ENCODE measurements around the gene YIF1B.
"Not testable (repeated sequence)": the region's sequence is repeated elsewhere in the genome, so short reads cannot be mapped to it uniquely, and the experiment has no call there.

DNA sequence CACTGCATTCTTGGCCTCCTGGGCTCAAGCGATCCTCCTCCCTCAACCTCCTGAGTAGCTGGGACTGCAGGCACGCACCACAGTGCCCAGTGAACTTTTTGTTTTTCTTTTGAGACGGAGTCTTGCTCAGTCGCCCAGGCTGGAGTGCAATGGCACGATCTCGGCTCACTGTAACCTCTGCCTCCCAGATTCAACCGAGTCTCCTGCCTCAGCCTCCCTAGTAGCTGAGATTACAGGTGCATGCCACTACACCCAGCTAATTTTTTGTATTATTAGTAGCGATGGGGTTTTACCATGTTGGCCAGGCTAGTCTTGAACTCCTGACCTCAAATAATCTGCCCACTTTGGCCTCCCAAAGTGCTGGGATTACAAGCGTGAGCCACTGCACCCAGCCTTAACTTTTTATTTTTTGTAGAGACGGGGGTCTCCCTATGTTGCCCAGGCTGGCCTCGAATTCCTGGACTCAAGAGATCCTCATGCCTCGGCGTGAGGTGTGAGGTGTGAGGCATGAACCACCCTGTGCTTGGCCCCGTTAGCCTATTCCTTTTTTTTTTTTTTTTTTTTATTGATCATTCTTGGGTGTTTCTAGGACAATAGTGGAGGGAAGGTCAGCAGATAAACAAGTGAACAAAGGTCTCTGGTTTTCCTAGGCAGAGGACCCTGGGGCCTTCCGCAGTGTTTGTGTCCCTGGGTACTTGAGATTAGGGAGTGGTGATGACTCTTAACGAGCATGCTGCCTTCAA lies 47.4 kb upstream of the YIF1B start:
- TF ChIP-seq SUZ12 (IDR thresholded peaks at IDR 0.05; ENCODE audit: extremely low read depth, insufficient read depth, insufficient read length); YY1 (IDR thresholded peaks at IDR 0.05; ENCODE audit: insufficient read depth, insufficient read length); ZNF274 (IDR thresholded peaks at IDR 0.05; ENCODE audit: low read depth, low read length): not testable (repeated sequence)

Data from NT2/D1 (cell line).